NCI-H146 treated with DMSO at 0.1 percent for 48 hours (cell line): Measurements from ENCODE around the gene RIC8A.
"Not testable (repeated sequence)": the region's sequence is repeated elsewhere in the genome, so short reads cannot be mapped to it uniquely, and the experiment has no call there.

Source experiments
- DNase-seq: peaks from one replicate; lab custom pipeline; 2025; ENCODE audit not compliant: unreplicated experiment; lab: John Stamatoyannopoulos, UW

The RIC8A gene

GRCh38 chr11:207208-207862 is at the start of gene RIC8A, which contains the start of gene BET1L:
Gene RIC8A, plus strand, starts transcription at chr11:207708. Its CDS starts 1,147 bp downstream, at chr11:208855.
Gene BET1L, minus strand, starts transcription at chr11:207399. Its CDS starts 78 bp downstream, at chr11:207321.
- DNase-seq: peak; percentile 79

GRCh38 chr11:180242-180641 is 27.3 kb upstream of the RIC8A start:
- not testable (repeated sequence) for DNase-seq

- DNase-seq: not testable (repeated sequence)
Measured at GRCh38 chr11:189200-189783, 18.2 kb upstream of the RIC8A start.

DNA sequence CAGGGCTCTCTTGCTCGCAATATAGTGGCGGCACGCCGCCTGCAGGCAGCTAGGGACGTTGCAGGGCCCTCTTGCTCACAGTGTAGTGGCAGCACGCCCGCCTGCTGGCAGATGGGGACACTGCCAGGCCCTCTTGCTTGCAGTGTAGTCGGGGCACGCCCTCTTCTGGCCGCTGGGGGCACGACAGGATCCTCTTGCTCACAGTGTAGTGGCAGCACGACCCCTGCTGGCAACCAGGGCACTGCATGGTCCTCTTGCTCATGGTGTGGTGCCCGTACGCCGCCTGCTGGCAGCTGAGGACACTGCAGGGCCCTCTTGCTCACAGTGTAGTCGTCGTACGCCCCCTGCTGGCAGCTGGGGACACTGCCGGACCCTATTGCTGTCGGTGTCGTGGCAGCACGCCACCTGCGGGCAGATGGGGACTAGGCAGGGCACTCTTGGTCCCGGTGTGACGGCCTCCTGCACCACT is 17.6 kb upstream of the RIC8A start:
- not testable (repeated sequence) for DNase-seq

DNA sequence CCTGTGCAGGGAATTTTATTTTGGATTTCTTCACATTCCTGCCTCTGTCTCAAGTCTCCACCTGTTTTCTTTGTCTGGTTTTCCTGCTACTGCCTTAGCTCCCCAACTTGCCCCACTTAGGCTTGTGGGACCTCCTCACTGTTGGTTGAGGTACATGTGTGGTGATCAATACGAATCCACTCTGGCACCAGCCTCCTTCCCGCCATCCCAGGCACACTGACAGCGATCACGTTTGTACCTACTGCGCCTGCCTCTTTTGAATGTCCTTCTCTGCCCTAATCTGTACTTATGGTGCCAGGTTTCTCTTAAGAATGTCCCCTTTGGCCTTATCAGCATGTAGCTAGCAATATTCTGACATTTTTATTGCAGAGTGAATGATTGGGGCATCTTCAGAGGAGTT is 17.0 kb upstream of the RIC8A start:
- not testable (repeated sequence) for DNase-seq

GRCh38 chr11:191490-192478 is 15.7 kb upstream of the RIC8A start:
- not testable (repeated sequence) for DNase-seq

DNA sequence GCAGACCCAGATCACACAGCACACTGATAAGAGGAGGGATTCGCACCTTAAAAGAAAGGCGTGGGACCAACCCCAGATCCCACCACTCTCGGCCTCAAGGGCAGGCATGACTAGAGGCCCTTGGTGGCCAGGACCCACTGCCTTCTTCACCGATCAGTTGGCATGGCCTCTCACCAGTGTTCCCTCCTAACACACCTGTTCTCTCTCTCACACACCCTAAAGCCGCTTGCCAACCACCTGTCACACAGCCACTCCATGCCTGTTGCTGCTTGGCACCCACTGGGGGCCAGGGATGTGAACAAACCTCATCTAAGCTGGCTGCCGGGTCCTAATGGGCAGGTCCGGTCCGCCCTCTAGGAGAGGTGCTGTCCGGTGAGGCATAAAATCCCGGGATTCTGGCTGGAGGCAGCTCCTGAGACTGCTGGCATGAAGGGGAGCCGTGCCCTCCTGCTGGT is 14.8 kb upstream of the RIC8A start, which contains the start of gene SCGB1C1:
TSS of gene SCGB1C1 (plus strand) at position 405 of the 455 bp plus-strand sequence. CDS start at position 427, 22 bp downstream.
- DNase-seq: not testable (repeated sequence)

DNA sequence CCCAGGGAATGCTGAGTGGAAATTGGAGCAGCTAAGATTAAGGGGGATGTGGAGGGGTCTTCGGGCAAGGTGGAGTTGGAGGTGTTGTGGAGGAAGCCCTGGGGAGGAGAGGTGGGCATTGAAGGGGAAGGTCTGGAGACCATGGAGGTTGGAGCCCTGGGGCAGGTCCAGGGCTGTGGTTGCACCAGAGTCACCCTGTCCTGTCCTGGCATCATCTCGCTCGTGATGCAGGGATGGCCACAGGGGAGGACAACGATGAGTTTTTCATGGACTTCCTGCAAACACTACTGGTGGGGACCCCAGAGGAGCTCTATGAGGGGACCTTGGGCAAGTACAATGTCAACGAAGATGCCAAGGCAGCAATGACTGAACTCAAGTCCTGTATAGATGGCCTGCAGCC is 14.0 kb upstream of the RIC8A start:
- not testable (repeated sequence) for DNase-seq

DNA sequence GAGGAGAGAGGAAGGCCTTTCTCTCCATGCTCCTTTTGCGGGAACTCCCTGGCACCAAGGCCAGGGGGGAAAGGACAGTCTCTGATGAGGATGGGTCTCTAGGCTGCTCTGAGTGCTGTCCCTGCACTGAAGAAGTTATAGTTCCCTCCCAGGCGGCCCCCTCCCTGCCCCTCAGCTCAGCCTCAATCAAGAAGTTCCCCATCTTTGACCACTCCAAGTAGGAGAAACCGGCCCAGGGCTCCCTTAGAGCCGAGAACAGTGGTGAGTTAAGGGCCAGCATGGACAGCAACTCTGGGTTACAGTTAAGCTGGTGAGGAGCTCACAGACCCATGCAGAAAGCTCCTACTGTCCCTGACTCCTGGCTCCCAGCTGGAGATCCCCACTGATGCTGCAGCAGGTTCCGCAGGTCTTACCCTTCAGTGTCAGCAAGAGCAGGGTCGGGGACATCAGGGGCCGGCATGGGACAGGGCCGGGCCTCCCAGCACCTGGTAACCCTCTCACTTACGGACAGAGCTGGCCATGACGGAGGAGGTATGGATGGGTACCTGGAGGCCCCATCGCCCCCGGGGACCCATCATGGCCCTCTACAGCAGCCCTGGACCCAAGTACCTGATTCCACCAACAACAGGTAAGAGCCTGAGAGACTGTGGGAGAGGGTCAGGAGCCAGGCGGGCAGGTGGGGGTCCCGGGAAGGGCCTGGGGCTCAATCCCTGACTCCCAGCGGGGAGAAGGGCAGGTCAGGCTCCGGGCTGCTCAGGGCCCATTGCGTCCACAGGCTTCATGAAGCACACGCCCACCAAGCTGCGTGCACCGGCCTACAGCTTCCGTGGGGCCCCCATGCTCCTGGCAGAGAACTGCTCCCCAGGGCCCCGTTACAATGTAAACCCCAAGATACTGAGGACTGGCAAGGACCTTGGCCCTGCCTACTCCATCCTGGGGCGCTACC is 10.4 kb upstream of the RIC8A start:
- no peak for DNase-seq

DNA sequence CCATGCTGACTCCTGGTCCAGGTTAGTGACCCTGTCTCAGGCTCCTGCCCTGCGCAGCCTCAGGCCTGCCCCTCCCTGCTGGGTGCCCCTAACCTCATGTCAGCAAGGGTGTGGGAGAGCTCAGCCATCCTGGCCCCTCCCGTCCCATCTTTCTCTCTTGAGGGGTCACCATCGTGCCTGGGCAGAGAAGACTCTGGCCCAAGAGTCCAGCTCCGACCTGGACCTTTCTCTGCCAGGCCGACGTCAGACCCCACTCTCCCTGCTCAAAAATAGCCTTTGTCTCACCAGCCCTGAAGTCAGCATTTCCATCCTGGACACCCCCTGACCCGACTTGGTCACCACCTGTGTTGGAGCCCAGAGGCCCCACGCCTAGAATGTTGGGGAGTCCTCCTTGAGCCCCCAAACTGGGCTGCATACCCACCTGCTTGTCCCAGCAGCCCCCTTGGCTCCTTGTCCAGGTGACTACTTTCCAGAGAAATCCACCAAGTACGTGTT is 9.7 kb upstream of the RIC8A start:
- no peak for DNase-seq

DNA sequence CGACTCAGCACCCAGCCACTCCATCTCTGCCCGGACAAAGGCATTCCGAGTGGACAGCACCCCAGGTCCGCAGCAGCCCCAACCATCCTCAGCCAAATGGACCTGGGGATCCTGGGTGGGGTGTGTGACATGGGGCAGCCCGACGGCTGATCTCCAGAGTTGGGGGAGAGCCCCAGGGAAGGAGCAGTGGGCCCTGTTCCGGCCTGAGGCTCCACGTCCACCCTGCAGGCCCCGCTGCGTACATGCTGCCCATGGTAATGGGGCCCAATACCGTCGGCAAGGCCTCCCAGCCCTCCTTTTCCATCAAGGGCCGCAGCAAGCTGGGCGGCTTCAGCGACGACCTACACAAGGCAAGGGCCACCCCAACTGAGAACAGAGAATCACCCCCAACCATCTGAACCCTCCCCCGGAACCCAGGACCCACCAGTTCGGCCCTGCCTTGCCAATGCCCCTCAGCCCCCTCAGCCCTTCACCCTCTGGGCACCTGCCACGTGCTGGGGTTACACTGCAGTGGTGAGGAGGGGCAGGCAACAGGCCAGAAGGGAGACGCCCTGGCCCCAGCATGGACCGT is 9.2 kb upstream of the RIC8A start:
- DNase-seq: no peak

GRCh38 chr11:199004-199581 is 8.4 kb upstream of the RIC8A start:
- DNase-seq: no peak

DNA sequence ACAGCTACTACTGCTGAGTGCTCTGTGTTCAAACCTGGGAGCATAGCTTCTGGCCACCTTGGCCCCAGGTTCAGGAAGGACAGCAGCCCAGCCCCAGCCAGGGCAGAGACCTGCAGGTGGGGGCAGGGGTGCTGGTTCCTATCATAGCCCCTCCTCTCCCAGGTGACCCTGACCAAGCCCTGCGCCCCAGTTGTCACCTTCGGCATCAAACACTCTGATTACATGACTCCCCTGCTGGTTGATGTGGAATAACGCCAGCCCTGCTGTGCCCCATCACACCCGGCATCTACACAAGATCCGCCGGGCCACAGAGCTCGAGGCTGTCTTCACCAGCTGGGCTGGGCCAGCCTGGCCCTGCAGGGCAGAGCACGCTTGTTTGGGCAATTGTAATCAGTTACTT is 7.7 kb upstream of the RIC8A start:
- DNase-seq: no peak

DNA sequence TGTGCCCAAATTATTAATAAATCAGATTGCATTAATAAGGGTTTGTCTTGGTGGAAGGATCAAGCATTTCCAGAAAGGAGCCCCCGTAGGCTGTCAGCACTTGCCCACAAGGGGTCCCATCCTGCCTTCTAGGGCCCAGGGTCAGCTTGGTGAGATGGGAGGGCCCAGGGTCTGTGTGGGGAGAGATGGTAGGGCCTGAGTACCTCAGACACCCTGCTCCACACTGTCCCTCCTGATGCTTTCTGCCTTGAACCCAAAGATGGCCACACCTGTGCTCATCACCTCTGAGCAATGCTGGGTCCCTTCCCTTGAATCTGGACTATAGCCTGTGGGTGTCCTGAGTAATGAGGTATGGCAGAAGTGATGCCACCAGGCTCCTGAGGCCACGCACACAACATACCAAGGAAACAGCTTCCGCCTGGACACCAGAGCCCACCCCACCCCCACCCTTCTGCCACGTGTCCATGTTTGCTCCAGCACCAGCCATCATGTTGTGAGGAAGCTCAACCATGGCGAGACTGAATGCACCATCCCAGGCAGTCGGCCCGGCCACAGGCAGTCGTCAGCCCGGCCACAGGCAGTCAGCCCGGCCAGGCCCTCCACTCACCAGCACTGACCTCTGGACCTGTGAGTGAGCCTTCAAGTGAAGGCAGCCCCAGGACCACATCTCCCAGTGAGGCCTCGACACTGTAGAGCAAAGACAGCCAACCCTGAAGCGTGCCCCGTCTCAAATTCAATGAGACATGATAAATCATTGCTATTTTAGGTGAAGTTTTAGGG is 7.1 kb upstream of the RIC8A start:
- no peak for DNase-seq

- DNase-seq: no peak
Measured at GRCh38 chr11:201966-202365, 5.5 kb upstream of the RIC8A start.

DNA sequence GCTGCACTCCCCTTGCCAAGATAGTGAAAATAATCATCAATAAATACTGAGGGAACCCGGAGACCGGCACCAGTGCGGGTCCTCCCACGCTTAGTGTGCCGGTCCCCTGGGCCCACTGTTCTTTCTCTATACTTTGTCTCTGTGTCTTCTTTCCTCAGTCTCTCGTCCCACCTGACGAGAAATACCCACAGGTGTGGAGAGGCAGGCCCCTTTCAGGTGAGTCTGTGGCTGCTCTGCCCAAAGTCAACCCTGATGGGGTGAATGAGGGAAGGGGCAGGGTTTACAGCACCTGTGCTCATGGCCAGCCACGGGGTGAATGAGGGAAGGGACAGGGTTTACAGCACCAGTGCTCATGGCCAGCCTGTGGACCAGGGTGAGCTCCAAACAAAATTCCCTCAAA is 5.0 kb upstream of the RIC8A start:
- no peak for DNase-seq

DNA sequence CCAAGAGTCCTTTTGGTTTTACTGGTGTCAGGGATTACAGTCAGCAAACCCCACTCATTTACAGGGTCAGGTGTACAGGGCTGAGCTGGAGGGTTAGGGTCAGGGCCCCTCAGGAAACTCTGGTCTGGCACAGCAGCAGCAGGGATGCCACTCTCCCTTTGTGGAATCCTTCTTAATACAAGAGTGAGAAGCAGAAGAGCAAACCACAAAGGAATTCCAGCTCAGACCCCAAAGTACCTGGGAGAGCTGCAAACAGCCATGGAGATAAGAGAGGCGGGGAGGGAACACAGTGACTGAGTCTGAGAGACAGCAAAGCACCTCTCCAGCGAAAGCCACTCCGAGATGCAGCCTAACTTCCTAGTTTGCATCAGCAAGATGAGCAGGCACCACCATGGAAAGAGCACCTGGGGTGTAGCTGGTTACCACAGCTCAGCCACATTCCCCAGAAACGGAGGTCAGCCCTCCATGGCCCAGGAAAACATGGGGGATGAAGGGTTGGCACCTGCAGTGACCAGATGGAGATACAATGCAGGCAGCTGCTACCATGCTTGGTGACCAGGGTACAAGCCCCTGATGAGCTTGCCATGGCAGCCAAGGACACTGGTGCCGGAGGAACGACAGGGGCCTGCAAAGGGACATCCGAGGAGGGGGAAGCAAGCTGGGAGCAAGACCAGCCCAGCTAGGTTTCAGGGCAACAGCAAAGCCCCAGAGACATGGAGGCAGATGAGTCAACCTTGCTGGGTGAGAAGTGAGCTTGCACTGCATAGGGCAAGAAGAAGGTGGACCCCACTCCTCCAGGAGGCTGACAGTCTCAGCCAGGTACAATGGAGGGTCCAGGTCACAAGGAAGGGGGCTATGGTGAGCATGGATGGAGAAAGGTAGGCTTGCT is 4.2 kb upstream of the RIC8A start:
- no peak for DNase-seq
